Measurements from ENCODE around the gene CAPN1.
"Not testable (repeated sequence)": the region's sequence is repeated elsewhere in the genome, so short reads cannot be mapped to it uniquely, and the experiment has no call there.

Gene CAPN1

GRCh38 chr11:65163684-65164083 is 18.0 kb upstream of the CAPN1 start:
- FAIRE-seq: no peak

GRCh38 chr11:65165410-65166317 is 16.1 kb upstream of the CAPN1 start:
- FAIRE-seq: no peak

DNA sequence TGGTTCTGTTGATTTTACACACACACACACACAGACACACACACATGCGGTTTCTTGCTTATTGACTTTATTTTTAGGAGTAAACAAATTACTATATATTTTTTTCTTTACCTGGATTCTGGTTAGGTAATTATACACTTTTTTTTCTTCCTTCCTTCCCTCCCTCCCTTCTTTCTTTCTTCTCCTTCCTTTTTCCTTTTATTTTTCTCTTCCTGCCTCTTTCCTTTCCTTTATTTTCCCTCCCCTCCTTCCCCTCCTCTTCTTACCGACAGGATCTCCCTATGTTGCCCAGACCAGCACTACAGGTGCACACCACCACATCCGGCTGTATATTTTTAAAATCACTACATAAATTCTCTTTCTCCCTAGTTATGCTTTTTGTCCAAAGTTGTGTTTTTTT is 14.8 kb upstream of the CAPN1 start:
- FAIRE-seq: no peak

- FAIRE-seq: no peak
Measured at GRCh38 chr11:65167656-65168055, 14.1 kb upstream of the CAPN1 start.

- FAIRE-seq: no peak
Measured at GRCh38 chr11:65169164-65169641, 12.5 kb upstream of the CAPN1 start.

- FAIRE-seq: no peak
Measured at GRCh38 chr11:65170058-65170534, 11.6 kb upstream of the CAPN1 start, which contains the start of gene SPDYC. Gene SPDYC, plus strand, starts transcription at chr11:65170233. Its CDS starts 1,125 bp downstream, at chr11:65171358.

- no peak for FAIRE-seq
Measured at GRCh38 chr11:65172600-65172999, 9.1 kb upstream of the CAPN1 start.

DNA sequence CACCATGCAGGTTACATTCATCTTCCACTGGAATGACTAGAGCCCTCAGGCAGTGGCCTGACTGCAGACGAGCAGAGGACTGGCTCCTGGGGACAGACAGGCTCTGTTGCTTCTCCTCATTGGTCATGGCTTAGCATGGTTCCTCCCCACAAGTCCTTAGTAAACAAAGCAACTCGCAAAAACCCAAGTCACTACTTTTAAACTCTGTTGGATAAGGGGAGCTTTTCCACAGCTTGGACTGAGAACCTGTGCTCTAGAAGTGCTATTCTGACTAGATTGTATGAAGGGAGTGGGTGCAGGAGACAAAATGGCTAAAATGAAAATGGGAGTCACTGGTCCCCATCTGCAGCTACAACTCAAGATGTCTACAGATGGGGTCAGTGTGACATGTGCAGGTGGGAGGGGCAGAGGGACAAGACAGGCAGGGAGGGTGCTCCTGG is 7.1 kb upstream of the CAPN1 start:
- FAIRE-seq: not testable (repeated sequence)

GRCh38 chr11:65180877-65181568 is 705 bp upstream of the CAPN1 start:
- FAIRE-seq: no peak

DNA sequence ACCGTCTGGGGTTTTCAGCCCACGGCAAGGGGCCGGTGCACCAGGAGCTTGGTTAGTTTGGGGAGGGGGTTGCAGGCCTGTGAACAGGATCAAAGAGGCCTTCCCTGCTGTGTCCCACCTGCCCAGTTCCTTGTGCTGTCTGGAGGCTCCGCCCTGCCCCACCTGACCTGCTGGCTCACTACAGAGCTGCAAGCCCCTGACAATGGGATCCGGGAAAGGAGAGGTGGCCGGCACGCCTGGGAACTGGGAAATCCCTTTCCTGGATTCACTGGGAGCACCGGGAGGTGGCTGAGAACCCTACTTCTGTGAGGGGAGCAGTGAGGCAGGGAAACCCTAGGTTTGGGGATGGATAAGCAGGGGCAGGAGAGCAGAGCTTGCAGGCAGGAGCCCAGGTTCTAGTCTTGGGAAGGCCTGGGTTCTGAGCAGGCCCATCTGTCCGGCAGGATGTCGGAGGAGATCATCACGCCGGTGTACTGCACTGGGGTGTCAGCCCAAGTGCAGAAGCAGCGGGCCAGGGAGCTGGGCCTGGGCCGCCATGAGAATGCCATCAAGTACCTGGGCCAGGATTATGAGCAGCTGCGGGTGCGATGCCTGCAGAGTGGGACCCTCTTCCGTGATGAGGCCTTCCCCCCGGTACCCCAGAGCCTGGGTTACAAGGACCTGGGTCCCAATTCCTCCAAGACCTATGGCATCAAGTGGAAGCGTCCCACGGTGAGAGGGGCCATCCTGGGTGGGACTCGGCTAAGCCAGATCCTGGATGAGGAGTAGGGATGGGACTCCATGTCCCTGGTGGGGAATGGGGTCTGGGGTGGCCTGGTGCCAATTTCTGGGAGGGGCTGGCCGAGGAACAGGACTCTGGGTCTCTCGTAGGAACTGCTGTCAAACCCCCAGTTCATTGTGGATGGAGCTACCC is 786 bp downstream of the CAPN1 start:
- FAIRE-seq: no peak

GRCh38 chr11:65183201-65183891 is 1.6 kb downstream of the CAPN1 start:
- no peak for FAIRE-seq

GRCh38 chr11:65184146-65184545 is 2.4 kb downstream of the CAPN1 start:
- FAIRE-seq: no peak

DNA sequence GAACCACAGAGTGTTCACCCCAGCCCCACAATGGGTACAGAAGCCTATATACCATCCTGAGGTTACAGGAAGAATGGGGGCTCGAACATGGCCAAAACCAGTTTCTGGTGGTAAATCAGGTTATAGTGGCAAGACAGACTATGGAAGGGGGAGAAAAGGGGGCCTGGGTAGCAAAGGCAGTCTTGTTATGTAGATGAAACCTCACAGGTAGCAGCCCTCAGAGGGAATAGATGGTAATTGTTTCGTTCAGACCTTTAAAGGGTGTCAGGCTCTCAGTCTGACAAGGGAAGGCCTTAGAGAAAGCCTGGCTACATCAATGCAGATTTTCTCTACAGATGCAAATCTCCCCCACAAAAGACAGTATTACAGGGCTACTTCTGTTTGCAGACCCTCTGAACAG is 3.4 kb downstream of the CAPN1 start:
- FAIRE-seq: no peak

DNA sequence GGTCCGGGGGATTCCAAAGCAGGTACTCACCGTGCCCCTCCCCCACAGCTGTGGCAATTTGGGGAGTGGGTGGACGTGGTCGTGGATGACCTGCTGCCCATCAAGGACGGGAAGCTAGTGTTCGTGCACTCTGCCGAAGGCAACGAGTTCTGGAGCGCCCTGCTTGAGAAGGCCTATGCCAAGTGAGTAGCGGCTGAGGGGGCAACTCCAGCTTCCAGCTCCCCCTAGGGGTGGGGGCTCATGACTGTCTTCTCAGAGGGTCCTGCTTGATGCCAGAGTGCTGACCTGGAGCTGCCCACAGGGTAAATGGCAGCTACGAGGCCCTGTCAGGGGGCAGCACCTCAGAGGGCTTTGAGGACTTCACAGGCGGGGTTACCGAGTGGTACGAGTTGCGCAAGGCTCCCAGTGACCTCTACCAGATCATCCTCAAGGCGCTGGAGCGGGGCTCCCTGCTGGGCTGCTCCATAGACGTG is 4.2 kb downstream of the CAPN1 start:
- FAIRE-seq: no peak

- no peak for FAIRE-seq
Measured at GRCh38 chr11:65186701-65187100, 5.0 kb downstream of the CAPN1 start.

DNA sequence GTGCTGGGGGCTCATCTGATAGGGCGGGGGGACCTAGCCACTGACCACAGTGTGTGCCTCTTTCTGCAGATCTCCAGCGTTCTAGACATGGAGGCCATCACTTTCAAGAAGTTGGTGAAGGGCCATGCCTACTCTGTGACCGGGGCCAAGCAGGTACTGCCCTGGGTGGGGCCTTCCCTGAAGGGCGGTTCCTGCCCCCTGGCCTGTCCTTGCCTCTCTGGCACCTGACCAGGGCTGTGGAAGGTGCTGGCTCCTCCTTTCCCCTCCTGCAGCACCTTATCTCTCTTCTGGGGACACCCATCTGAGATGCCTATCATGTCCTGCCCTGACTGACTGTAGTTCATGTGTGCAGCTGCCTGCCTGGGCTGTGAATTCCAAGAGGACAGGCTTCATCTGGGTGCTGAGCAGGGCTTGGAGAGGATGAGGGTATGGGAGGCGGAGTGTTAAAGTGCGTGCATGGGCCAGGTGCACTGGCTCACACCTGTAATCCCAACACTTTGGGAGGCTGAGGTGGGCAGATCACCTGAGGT is 5.5 kb downstream of the CAPN1 start:
- FAIRE-seq: no peak

DNA sequence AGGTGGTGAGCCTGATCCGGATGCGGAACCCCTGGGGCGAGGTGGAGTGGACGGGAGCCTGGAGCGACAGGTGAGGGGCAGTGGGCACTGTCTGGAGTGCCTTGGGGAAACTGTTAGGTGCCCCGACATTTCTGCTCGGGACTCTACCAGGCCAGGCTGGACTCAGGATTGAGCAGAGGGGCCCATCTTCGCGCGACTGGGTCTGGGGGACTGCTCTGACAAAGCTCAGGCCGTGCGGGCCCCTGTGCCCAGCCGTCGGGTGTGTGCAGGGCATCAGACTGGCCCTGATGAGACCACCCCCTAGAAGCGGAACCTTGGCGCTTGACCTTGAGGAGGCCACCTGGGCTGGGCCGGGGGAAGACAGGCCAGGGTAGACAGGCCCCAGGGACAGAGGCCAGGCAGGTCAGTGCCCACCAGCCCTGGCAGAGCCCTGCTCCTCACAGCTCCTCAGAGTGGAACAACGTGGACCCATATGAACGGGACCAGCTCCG is 6.3 kb downstream of the CAPN1 start:
- no peak for FAIRE-seq

DNA sequence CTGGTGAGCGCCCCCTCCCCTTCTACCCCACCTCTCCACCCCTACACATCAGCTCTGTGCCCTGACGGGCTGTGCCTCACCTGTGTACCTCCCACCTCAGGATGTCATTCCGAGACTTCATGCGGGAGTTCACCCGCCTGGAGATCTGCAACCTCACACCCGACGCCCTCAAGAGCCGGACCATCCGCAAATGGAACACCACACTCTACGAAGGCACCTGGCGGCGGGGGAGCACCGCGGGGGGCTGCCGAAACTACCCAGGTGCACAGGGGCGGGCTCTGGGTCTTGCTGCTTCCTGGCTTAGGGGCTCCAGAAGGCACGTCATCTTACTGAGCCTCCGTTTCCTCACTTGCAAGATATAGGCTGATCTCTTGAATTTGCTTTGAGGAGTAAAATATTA is 6.8 kb downstream of the CAPN1 start:
- FAIRE-seq: no peak

- no peak for FAIRE-seq
Measured at GRCh38 chr11:65189191-65189590, 7.5 kb downstream of the CAPN1 start.

DNA sequence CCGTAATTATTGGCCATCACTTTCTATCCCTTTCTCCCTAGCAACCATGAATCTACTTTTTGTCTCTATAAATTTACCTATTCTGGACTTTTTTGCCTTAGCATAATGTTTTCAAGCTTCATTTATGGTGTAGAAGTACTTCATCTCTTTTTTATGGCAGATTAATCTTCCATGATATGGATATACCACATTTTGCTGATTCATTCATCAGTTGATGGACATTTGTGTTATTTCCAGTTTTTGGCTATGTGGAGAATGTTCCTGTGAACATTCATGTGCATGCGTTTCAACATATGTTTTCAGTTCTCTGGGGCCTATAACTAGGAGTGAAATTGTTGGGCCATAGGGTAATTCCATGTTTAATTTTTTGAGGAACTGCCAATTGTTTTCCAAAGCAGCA is 12.8 kb downstream of the CAPN1 start:
- no peak for FAIRE-seq

- FAIRE-seq: no peak
Measured at GRCh38 chr11:65204143-65204542, 22.4 kb downstream of the CAPN1 start.
